Activated T-helper 1 cell treated with anti-CD3 and anti-CD28 coated beads, Interleukin-12 subunit alpha, Interleukin-12 subunit beta, Interleukin-2, Interleukin-4 antibody, amounts not matched to agents 30 ng/mL and 10 ng/mL and 1 ng/mL, durations not matched to agents 14 hours and 24 hours and 36 hours (primary cell): ENCODE results near the gene UBA1. TPM values are rescaled to one million over a fixed set of nuclear protein-coding genes. Genes with fewer than 3 reads are reported as not detected.

Source experiments
- DNase-seq: peaks from one replicate; pipeline ENCODE4 v3.0.0; 2021; ENCODE audit warnings: low spot score
- H3K27ac Mint-ChIP-seq: one replicate; pipeline ENCODE4 v1.8.0; 2021; ENCODE audit warnings: mild to moderate bottlenecking, mixed read lengths
- H3K27me3 Mint-ChIP-seq: one replicate; pipeline ENCODE4 v1.8.0; 2022; ENCODE audit warnings: mild to moderate bottlenecking, moderate library complexity, mixed read lengths; ENCODE audit not compliant: insufficient read depth
- H3K36me3 Mint-ChIP-seq: one replicate; pipeline ENCODE4 v1.8.0; 2021; ENCODE audit warnings: low read depth, mixed read lengths
- H3K4me1 Mint-ChIP-seq: one replicate; pipeline ENCODE4 v1.8.0; 2021; ENCODE audit warnings: low read depth, mixed read lengths
- H3K4me3 Mint-ChIP-seq: one replicate; pipeline ENCODE4 v1.8.0; 2021; ENCODE audit warnings: mild to moderate bottlenecking, moderate library complexity, mixed read lengths
- H3K9me3 Mint-ChIP-seq: one replicate; pipeline ENCODE4 v1.8.0; 2021; ENCODE audit warnings: mixed read lengths
- intact Hi-C: fragments of 100-400 bp; cut with micrococcal nuclease; formaldehyde crosslinking; loops from one replicate; pipeline ENCODE4 v1.15.1; 2024
- total RNA-seq: library from RNA; stranded (reverse); gene quantifications from 2 replicates; pipeline ENCODE4 v1.2.3, GENCODE V29; 2022

The UBA1 gene
- total RNA-seq, 1 donor from 2014 or later = 221 TPM

DNA sequence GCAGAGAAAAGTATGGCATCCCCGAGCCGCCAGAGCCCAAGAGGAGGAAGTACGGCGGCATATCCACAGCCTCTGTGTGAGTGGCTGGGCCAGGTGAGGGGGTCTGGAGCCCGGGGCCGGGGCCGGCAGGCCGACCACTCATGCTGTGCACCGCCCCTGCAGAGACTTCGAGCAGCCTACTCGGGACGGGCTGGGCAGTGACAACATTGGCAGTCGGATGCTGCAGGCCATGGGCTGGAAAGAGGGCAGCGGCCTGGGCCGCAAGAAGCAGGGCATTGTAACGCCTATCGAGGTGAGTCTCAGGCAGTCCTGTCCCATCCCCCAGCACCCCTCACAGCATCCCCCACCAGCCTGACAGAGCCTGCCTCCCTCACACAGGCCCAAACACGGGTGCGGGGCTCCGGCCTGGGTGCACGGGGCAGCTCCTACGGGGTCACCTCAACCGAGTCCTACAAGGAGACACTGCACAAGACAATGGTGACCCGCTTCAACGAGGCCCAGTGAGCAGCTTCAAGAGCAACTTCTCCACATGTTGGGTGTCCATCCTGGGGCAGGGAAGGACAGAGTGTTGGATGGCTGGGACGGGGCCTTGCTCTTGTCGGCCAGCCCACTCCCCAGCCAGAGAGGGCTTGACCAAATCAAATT, 7.4 kb upstream of the UBA1 start:
- Mint-ChIP-seq H3K27me3 (no peaks in the 10 kb centered on the region), H3K4me1 (peaks cover 17% of the 10 kb centered on the region), H3K9me3 (no peaks in the 10 kb centered on the region), H3K4me3 (no peak overlapping the region), H3K27ac (no peak overlapping the region), H3K36me3 (peaks cover 15% of the 10 kb centered on the region)
- no peak for DNase-seq
- intact Hi-C loops = no loop called here

DNA sequence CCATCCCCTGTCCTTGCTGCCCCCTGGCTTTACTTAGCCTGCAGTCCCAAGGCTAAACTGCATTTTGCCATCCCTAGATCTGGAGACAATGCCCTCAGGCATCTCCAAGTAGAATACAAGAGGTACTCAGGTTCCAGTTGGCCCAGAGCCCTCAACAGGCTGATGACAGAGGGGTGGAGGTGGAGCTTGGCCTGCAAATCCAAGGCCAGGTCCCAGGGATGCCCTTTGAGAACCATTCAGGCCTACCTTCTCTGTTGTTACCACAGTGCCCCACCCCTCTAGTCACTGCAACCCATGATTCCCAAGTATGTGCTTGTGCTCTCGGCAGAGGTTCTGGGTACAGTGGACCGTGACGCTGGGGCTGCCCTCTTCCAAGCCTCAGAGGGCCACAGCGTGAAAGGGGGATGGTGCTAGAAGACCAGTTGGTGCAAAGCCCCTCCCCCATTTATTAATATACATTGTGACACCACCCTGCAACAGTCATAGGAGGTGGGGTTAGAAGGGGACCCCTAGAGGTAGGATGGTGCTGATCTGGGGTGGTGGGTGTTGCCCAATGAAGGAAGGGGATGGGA, 6.4 kb upstream of the UBA1 start:
- Mint-ChIP-seq H3K4me3 (no peak overlapping the region), H3K36me3 (peaks cover 13% of the 10 kb centered on the region), H3K4me1 (peaks cover 17% of the 10 kb centered on the region), H3K27ac (no peak overlapping the region), H3K9me3 (no peaks in the 10 kb centered on the region), H3K27me3 (no peaks in the 10 kb centered on the region)
- intact Hi-C loops = no loop called here
- no peak for DNase-seq

DNA sequence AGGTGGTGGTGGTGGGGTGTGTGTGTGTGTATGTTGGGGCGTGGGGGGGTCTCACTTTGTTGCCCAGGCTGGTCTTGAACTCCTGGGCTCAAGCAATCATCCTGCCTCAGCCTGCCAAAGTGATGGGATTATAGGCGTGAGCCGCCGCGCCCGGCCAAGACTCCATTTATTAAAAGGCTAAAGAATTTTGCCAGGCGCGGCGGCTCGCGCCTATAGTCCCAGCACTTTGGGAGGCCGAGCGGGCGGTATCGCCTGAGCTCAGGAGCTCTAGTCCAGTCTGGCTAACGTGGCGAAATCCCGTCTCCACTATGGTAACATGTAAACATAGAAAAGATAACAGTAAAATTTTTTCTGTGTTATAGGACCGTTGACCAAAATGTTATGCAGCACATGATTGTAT, 3.7 kb upstream of the UBA1 start:
- DNase-seq = no peak

DNA sequence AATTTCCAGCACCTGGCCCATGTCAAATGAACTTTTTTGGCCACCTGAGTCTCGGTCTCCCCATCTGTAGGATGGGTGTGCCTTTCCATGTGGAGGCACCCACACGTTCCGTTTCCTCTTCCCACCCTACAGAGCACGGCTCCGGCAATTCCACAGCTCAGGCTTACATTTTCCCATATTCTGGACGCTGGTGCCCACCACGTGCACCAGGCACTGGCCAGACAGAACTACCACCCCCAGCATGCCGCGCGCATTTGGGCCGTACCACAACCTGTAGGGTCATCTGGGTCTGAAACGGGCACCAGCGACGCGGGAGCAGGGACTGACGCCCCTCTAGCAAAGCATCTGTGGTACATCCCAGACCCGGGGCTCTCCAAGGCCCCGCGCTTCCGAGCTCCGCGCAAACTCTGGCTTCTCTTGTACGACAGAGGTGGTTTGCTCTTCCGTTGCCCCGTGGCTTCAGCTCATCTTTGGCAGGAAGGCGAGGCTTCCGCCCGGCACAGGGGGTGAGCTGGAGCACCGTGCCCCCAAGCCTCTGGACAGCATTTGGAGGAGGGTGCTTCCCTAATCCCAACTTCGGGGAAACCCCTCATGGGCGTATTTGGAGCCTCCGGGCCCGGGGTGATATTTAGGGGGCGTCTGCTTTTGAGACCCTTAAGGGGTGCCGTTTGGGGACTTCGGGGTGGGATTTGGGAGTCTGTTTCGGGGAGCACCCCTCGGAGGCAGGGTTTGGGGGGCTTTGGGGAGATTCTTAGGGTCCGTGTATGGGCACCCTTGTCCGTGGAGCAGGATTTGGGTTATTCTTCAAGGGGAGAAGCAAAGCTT, 3.0 kb upstream of the UBA1 start:
- Mint-ChIP-seq H3K27ac (peak overlapping the region; percentile 94), H3K27me3 (no peaks in the 10 kb centered on the region), H3K36me3 (peaks cover 18% of the 10 kb centered on the region), H3K4me3 (peak overlapping the region; percentile 96), H3K4me1 (peaks cover 41% of the 10 kb centered on the region), H3K9me3 (no peaks in the 10 kb centered on the region)
- intact Hi-C loops = loop anchor here (1.0 to 10.0 kb wide), 5 partner anchors 45 to 834 kb away; partner anchors contain the start of genes RBM10, RP2 and ZNF81
- DNase-seq = peak; percentile 73

More for the DNA sequence above, 3.7 kb upstream of the UBA1 start:
- Mint-ChIP-seq H3K9me3 (no peaks in the 10 kb centered on the region), H3K36me3 (peaks cover 15% of the 10 kb centered on the region), H3K27ac (no peak overlapping the region), H3K27me3 (no peaks in the 10 kb centered on the region), H3K4me1 (peaks cover 33% of the 10 kb centered on the region), H3K4me3 (no peak overlapping the region)
- intact Hi-C loops = loop anchor here (1.0 to 10.0 kb wide), 5 partner anchors 45 to 835 kb away; partner anchors contain the start of genes RBM10, RP2 and ZNF81

DNA sequence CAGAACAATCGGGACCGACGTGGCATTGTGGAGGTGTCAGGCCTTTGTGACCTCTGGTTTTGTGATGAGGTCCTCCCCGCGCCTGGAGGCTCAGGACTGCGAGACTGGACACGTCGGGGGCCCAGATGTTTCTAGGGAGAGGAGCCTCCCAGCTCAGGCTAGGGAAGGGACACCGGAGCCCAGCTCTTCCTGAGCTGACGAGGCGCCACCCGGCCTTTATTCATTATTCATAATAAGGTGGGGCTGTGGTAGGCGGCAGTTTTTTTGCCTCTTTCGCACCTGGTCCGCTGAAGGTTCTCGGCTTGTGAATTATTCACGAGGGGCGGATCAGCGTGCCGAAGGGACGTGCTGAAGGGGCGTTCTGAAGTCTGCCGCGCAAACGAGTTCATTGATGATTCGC, 2.3 kb upstream of the UBA1 start:
- no peaks in the 10 kb centered on the region for H3K27me3 Mint-ChIP-seq
- peak overlapping the region; percentile 94 for H3K27ac Mint-ChIP-seq
- DNase-seq = peak; percentile 9
- H3K4me1 Mint-ChIP-seq = peaks cover 48% of the 10 kb centered on the region
- peaks cover 22% of the 10 kb centered on the region for H3K36me3 Mint-ChIP-seq
- H3K4me3 Mint-ChIP-seq = peak overlapping the region; percentile 96
- intact Hi-C loops = loop anchor here (5.0 to 10.0 kb wide), 4 partner anchors 64 to 833 kb away; partner anchors contain the start of genes RP2 and ZNF81
- H3K9me3 Mint-ChIP-seq = no peaks in the 10 kb centered on the region

DNA sequence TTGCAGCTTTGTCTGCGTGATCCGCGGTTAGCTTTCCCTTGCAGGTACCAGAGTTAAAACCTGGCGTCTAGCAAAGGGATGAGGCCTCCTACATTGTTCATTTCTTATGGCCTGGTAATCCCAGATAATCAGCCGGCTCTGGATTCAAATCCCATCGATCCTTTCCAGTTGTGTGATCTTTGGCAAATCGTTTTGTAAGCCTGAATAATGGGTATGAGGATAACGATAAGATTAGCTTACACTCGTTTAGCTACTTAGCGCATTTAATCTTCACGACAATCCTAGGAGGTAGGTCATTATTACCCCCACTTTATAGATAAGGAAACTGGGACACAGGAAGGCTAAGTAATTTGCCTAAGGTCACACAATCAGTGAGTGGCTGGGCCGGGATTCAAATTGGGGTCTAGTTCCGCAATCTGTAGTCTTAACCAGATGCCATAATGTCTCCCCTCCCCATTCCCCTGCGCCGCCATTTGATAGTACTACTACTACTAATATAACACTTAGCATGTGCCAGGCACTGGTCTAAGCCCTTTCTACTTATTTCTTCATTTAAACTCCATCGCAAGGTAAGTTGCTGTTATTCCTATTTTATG, 1.7 kb upstream of the UBA1 start:
- Mint-ChIP-seq H3K36me3 (peaks cover 23% of the 10 kb centered on the region), H3K4me1 (peaks cover 53% of the 10 kb centered on the region), H3K27ac (no peak overlapping the region), H3K27me3 (no peaks in the 10 kb centered on the region), H3K4me3 (peak overlapping the region; percentile 96), H3K9me3 (no peaks in the 10 kb centered on the region)
- intact Hi-C loops = loop anchor here (2.0 to 10.0 kb wide), 5 partner anchors 65 to 833 kb away; partner anchors contain the start of genes RP2, UXT and ZNF81
- DNase-seq = no peak

DNA sequence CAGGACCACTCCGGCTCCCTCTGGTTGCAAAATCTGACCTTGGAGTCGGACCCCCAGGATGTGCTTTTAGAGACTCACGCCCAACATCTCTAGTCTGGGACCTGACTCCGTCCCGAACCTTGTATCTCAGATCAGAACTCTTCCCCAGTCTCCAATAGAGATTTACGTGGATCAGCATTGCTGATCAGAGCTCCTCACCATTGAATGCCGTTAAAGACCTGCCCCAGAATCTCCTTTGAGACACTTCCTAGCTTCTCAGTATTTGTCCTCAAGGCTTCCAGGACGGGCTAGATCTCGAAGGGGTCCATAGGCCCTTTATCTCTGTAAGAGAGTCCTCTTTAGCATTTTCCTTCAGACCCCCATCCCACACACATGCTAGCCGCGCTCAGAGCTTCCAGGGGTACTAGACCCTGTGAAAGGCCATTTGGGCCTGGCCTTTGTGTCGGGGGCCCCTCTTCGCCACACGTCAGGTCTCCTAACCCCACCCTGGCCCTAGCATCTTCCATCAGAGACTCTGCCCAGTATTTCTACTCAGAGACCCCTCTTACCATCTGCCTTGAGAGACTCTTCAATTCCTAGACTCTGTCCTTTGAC, 662 bp downstream of the UBA1 start:
- Mint-ChIP-seq H3K27me3 (no peaks in the 10 kb centered on the region), H3K9me3 (no peaks in the 10 kb centered on the region), H3K27ac (peak overlapping the region; percentile 98), H3K4me3 (peak overlapping the region; percentile 96), H3K36me3 (peaks cover 32% of the 10 kb centered on the region), H3K4me1 (peaks cover 54% of the 10 kb centered on the region)
- intact Hi-C loops = loop anchor here (5.0 to 10.0 kb wide), 4 partner anchors 67 to 831 kb away; partner anchors contain the start of genes RP2 and ZNF81
- DNase-seq = no peak

DNA sequence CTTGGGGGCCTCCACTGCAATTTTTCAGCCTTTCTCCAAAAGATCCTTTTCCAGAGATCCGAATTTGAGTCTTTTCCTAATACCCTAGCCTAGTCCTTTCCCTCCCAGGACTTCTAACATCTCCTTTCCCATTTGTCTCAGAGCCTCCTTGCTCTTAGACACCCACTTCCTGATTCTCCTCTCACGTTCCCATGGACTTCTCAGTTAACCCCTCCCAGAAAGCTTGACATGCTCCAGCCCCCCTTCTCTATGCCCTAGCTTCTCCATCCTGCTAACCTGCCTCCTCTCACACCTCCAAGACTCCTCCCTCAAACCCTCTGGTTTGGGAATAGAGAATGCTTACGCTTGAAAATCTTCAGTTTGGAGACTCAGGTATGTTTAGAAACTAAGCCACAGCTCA, 2.5 kb downstream of the UBA1 start:
- peaks cover 46% of the 10 kb centered on the region for H3K4me1 Mint-ChIP-seq
- H3K9me3 Mint-ChIP-seq = no peaks in the 10 kb centered on the region
- peak overlapping the region; percentile 85 for H3K27ac Mint-ChIP-seq
- peak overlapping the region; percentile 96 for H3K4me3 Mint-ChIP-seq
- intact Hi-C loops = loop anchor here (10.0 kb wide), 2 partner anchors 639 to 829 kb away; partner anchors contain the start of gene ZNF81
- no peak for DNase-seq
- no peaks in the 10 kb centered on the region for H3K27me3 Mint-ChIP-seq
- H3K36me3 Mint-ChIP-seq = peaks cover 38% of the 10 kb centered on the region

DNA sequence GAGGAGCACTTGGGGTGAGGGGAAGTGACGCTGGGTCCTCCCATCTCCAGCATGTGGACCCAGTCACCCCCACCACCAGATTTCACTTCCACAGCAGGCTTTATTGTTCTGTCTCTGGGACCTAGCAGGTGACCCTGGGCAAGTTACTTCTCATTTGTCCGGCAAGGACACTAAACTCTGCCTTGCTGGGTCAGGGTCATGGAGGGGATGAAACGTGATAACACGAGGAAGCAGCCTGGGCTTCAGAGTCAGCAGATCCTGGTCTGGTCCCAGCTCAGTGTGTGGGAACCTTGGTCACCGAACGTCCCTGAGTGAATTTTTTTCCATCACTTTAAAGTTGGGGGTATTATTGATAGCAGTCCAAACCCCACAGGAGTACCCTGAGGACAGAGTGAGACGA, 3.9 kb downstream of the UBA1 start:
- H3K27ac Mint-ChIP-seq = no peak overlapping the region
- no peaks in the 10 kb centered on the region for H3K27me3 Mint-ChIP-seq
- intact Hi-C loops = loop anchor here (10.0 kb wide), 2 partner anchors 637 to 827 kb away; partner anchors contain the start of gene ZNF81
- H3K4me3 Mint-ChIP-seq = peak overlapping the region; percentile 96
- H3K9me3 Mint-ChIP-seq = no peaks in the 10 kb centered on the region
- peaks cover 47% of the 10 kb centered on the region for H3K36me3 Mint-ChIP-seq
- no peak for DNase-seq
- peaks cover 46% of the 10 kb centered on the region for H3K4me1 Mint-ChIP-seq

DNA sequence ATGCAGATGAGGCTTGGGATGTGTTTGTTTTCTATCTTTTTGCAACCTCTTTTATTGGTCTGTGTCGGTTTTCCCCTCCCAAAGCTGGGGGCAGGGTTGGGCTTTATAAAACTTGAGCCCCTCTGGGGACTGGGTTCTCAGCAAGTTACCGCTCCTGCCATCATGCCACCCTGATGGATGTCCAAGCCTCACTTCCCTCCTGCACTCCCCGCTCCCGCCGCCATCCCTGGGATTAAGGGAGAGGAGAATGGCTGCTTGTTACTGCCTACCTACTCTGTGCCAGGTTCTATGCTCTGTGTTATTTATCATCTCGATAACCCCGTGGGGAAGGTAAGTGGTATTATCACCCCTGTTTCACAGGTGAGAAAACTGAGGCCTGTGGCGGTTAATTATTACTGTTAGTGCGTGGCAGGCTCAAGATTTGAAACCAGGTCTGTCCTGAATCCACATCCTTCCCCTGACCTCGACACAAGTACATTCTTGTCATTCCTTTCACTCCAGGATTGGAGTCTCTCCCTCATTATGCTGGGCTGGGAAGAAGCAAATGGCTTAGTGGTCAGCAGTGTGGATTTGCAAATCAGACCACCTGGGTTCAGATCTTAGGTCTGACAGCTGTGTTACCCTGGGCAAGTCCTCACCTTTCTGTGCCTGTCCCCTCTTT, 4.5 kb downstream of the UBA1 start:
- no peak overlapping the region for H3K4me3 Mint-ChIP-seq
- peaks cover 47% of the 10 kb centered on the region for H3K36me3 Mint-ChIP-seq
- H3K27me3 Mint-ChIP-seq = no peaks in the 10 kb centered on the region
- peaks cover 40% of the 10 kb centered on the region for H3K4me1 Mint-ChIP-seq
- intact Hi-C loops = loop anchor here (10.0 kb wide), 2 partner anchors 637 to 827 kb away; partner anchors contain the start of gene ZNF81
- no peak for DNase-seq
- H3K27ac Mint-ChIP-seq = peak overlapping the region; percentile 52
- H3K9me3 Mint-ChIP-seq = no peaks in the 10 kb centered on the region

DNA sequence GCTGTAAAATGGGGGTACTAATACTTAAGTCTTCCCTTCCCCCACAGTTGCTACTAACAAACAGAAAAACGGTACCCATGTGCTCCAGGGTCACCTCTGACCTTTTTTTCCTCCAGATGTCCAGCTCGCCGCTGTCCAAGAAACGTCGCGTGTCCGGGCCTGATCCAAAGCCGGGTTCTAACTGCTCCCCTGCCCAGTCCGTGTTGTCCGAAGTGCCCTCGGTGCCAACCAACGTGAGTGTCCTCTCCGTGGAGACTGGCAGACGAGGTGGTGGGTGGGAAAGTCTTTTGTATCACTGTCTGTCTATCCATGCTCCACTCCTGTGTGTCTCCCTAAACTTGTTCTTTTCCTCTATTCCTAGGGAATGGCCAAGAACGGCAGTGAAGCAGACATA, 5.1 kb downstream of the UBA1 start:
- Mint-ChIP-seq H3K36me3 (peaks cover 44% of the 10 kb centered on the region), H3K4me3 (no peak overlapping the region), H3K27me3 (no peaks in the 10 kb centered on the region)

More for the DNA sequence above, 5.1 kb downstream of the UBA1 start:
- peaks cover 36% of the 10 kb centered on the region for H3K4me1 Mint-ChIP-seq
- peak overlapping the region; percentile 52 for H3K27ac Mint-ChIP-seq
- no peaks in the 10 kb centered on the region for H3K9me3 Mint-ChIP-seq
- no peak for DNase-seq
- intact Hi-C loops = loop anchor here (10.0 kb wide), 2 partner anchors 636 to 826 kb away; partner anchors contain the start of gene ZNF81
